ENCODE data around the gene PDIA6. TPM values are rescaled to one million over a fixed set of nuclear protein-coding genes. Genes with fewer than 3 reads are reported as not detected.

Gene PDIA6
- total RNA-seq, 1 donor from 2014 or later: 582 TPM

- no peaks in the 10 kb centered on the region for H3K27me3 ChIP-seq (ENCODE audit: control insufficient read depth, insufficient read depth, low read length)
- no peak for FAIRE-seq
- TF ChIP-seq, protein P1, sequence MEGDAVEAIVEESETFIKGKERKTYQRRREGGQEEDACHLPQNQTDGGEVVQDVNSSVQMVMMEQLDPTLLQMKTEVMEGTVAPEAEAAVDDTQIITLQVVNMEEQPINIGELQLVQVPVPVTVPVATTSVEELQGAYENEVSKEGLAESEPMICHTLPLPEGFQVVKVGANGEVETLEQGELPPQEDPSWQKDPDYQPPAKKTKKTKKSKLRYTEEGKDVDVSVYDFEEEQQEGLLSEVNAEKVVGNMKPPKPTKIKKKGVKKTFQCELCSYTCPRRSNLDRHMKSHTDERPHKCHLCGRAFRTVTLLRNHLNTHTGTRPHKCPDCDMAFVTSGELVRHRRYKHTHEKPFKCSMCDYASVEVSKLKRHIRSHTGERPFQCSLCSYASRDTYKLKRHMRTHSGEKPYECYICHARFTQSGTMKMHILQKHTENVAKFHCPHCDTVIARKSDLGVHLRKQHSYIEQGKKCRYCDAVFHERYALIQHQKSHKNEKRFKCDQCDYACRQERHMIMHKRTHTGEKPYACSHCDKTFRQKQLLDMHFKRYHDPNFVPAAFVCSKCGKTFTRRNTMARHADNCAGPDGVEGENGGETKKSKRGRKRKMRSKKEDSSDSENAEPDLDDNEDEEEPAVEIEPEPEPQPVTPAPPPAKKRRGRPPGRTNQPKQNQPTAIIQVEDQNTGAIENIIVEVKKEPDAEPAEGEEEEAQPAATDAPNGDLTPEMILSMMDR (IDR thresholded peaks at IDR 0.05; ENCODE audit: insufficient read depth, low read length, severe bottlenecking): no peak
- H3K4me3 ChIP-seq (ENCODE audit: low read depth, low read length): no peak overlapping the region
- DNase-seq (ENCODE audit: low read depth): no peak
- H3K36me3 ChIP-seq (ENCODE audit: control insufficient read depth, insufficient read depth, low read length): peaks cover 22% of the 10 kb centered on the region
Measured at GRCh38 chr2:10779776-10780490, 32.7 kb downstream of the PDIA6 start.

DNA sequence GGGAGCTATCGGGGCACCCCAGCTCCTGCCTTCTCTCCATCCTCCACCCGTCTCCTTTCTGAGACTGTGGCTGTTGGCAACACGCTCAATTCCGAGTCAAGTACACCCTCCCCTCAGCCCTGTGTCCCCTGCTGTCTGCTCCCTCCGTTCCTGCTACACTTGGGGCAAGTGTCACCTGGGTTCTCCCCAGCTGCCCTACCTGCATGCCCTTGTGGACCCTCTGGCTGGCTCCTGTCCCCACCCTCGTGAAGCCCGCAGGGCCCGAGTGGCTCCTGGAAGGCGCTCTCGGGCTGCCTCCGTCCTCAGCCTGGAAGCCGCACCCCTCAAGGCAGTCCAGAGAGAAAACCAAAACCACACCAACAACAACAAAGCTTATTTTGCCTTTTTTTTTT lies 33.9 kb downstream of the PDIA6 start:
- TF ChIP-seq, protein P1 (IDR thresholded peaks at IDR 0.05; ENCODE audit: insufficient read depth, low read length, severe bottlenecking): no peak
- no peak for DNase-seq (ENCODE audit: low read depth)
- Histone ChIP-seq H3K27me3 (ENCODE audit: control insufficient read depth, insufficient read depth, low read length) (no peaks in the 10 kb centered on the region), H3K4me3 (ENCODE audit: low read depth, low read length) (no peak overlapping the region), H3K36me3 (ENCODE audit: control insufficient read depth, insufficient read depth, low read length) (peaks cover 18% of the 10 kb centered on the region)
- no peak for FAIRE-seq

DNA sequence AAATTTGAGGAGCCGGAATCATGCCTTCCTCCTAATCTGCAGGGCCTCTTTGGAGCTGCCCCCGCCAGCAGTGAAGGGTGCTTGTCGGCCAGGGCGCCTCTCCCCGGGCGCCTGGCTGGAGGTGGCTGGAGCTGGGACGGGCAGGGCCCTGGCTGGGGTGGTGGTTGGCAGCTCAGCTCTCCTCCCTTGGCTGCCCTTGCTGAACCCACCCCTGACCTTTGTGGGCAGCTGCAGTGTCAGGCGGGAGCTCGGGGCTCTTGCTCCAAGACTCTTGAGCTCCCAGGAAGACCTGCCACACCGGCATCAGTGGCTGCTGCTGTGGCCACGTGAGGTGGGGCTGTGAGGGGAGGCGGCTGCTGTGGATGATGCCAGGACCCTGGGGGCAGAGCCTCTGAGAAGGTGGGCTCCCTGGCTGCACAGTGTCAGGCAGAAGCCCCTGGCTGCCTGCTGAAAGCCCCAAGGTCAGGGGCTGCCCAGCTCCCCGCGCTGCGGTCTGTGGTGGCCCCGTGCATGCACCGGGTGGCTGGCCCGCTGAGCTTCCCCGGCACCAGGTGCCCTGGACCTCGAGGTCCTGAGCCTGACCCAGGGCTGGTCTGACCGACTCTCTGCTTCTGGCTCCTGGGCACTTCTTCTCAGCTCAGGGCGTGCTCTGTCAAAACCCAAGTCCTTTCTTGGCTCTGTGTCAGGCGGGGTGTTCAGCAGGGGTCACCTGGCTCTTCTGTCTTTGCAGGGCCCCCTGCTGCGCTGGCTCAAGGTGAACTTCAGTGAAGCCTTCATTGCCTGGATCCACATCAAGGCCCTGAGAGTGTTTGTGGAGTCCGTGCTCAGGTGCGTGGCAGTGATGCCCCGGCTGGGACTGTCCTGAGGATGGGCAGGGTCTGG lies 34.5 kb downstream of the PDIA6 start:
- TF ChIP-seq, protein P1 (IDR thresholded peaks at IDR 0.05; ENCODE audit: insufficient read depth, low read length, severe bottlenecking): no peak
- peaks cover 18% of the 10 kb centered on the region for H3K36me3 ChIP-seq (ENCODE audit: control insufficient read depth, insufficient read depth, low read length)
- no peak for FAIRE-seq
- no peaks in the 10 kb centered on the region for H3K27me3 ChIP-seq (ENCODE audit: control insufficient read depth, insufficient read depth, low read length)
- H3K4me3 ChIP-seq (ENCODE audit: low read depth, low read length): no peak overlapping the region
- no peak for DNase-seq (ENCODE audit: low read depth)

GRCh38 chr2:10777111-10777841 lies 35.3 kb downstream of the PDIA6 start:
- Histone ChIP-seq H3K27me3 (ENCODE audit: control insufficient read depth, insufficient read depth, low read length) (no peaks in the 10 kb centered on the region), H3K36me3 (ENCODE audit: control insufficient read depth, insufficient read depth, low read length) (peaks cover 15% of the 10 kb centered on the region), H3K4me3 (ENCODE audit: low read depth, low read length) (no peak overlapping the region)
- TF ChIP-seq, protein P1 (IDR thresholded peaks at IDR 0.05; ENCODE audit: insufficient read depth, low read length, severe bottlenecking): no peak
- FAIRE-seq: no peak
- no peak for DNase-seq (ENCODE audit: low read depth)

- no peak overlapping the region for H3K4me3 ChIP-seq (ENCODE audit: low read depth, low read length)
- FAIRE-seq: no peak
- peaks cover 11% of the 10 kb centered on the region for H3K36me3 ChIP-seq (ENCODE audit: control insufficient read depth, insufficient read depth, low read length)
- TF ChIP-seq, protein P1 (IDR thresholded peaks at IDR 0.05; ENCODE audit: insufficient read depth, low read length, severe bottlenecking): no peak
- no peaks in the 10 kb centered on the region for H3K27me3 ChIP-seq (ENCODE audit: control insufficient read depth, insufficient read depth, low read length)
- no peak for DNase-seq (ENCODE audit: low read depth)
Measured at GRCh38 chr2:10776231-10776977, 36.2 kb downstream of the PDIA6 start.

Measured in bronchial epithelial cell (primary cell).